HFFc6 (cell line): ENCODE data around the gene TMEM63A. TPM values are rescaled to one million over a fixed set of nuclear protein-coding genes. Genes with fewer than 3 reads are reported as not detected.
"Not testable (repeated sequence)": the region's sequence is repeated elsewhere in the genome, so short reads cannot be mapped to it uniquely, and the experiment has no call there.

ENCODE experiments used
- DNase-seq: peaks from one replicate; pipeline ENCODE4 v3.0.0-alpha.2; 2018
- H3K27ac Mint-ChIP-seq: 2 replicates; pipeline ENCODE4 v1.8.0; 2020; ENCODE audit warnings: mild to moderate bottlenecking, mixed read lengths
- H3K27me3 Mint-ChIP-seq: 2 replicates; pipeline ENCODE4 v1.8.0; 2021; ENCODE audit warnings: mild to moderate bottlenecking, moderate library complexity, mixed read lengths; ENCODE audit not compliant: insufficient read depth
- H3K36me3 Mint-ChIP-seq: 2 replicates; pipeline ENCODE4 v1.8.0; 2021; ENCODE audit warnings: low read depth, mixed read lengths
- H3K4me1 Mint-ChIP-seq: 2 replicates; pipeline ENCODE4 v1.8.0; 2020; ENCODE audit warnings: low read depth, mixed read lengths
- H3K4me3 Mint-ChIP-seq: 2 replicates; pipeline ENCODE4 v1.8.0; 2020; ENCODE audit warnings: mild to moderate bottlenecking, moderate library complexity, mixed read lengths
- H3K9me3 Mint-ChIP-seq: 2 replicates; pipeline ENCODE4 v1.8.0; 2020; ENCODE audit warnings: mild to moderate bottlenecking, mixed read lengths
- CTCF ChIP-seq: fragments of 200-600 bp; sonication (generic); IDR thresholded peaks from 2 replicates; pipeline ENCODE4 v1.5.0; 2021; ENCODE audit warnings: antibody characterized with exemption, mild to moderate bottlenecking
- microRNA-seq: library from miRNA; unstranded; fragments of <30 nt; microRNA quantifications from one replicate; pipeline ENCODE4, GENCODE V29; 2019
- total RNA-seq, 6 experiments: library from RNA; stranded (reverse); fragmentation: NEBNext Ultra II Directional; extraction: Animal tissue kit (Norgen Biotek cat#: 25700); gene quantifications; 2 replicates in 1 of 6; 3 replicates in 5 of 6; pipeline ENCODE4 v1.2.3, GENCODE V29; 2021

Gene TMEM63A
- total RNA-seq, 6 experiments from 2014 or later = 18.9 to 29.1 (median 22.0) TPM

GRCh38 chr1:225808136-225808535 is 74.0 kb downstream of the TMEM63A start:
- no peaks in the 10 kb centered on the region for H3K27me3 Mint-ChIP-seq
- no peak for TF ChIP-seq CTCF
- no peaks in the 10 kb centered on the region for H3K9me3 Mint-ChIP-seq
- DNase-seq = no peak
- no peak overlapping the region for H3K4me3 Mint-ChIP-seq
- no peak overlapping the region for H3K27ac Mint-ChIP-seq
- peaks cover 5% of the 10 kb centered on the region; the same call in 1 of the 2 replicates for H3K36me3 Mint-ChIP-seq
- H3K4me1 Mint-ChIP-seq = peaks cover 33% of the 10 kb centered on the region

GRCh38 chr1:225806736-225807135 is 75.4 kb downstream of the TMEM63A start:
- H3K36me3 Mint-ChIP-seq, H3K27me3 Mint-ChIP-seq, H3K4me3 Mint-ChIP-seq, H3K27ac Mint-ChIP-seq, DNase-seq, H3K9me3 Mint-ChIP-seq: not testable (repeated sequence)
- H3K4me1 Mint-ChIP-seq = peaks cover 25% of the 10 kb centered on the region

GRCh38 chr1:225806249-225806648 is 75.9 kb downstream of the TMEM63A start:
- no peak for TF ChIP-seq CTCF
- Mint-ChIP-seq H3K4me3 (no peak overlapping the region), H3K9me3 (no peaks in the 10 kb centered on the region), H3K4me1 (peaks cover 20% of the 10 kb centered on the region), H3K27ac (no peak overlapping the region), H3K27me3 (peaks cover 2% of the 10 kb centered on the region; the same call in 1 of the 2 replicates), H3K36me3 (peaks cover 5% of the 10 kb centered on the region; the same call in 1 of the 2 replicates)
- no peak for DNase-seq

- not testable (repeated sequence) for H3K36me3 Mint-ChIP-seq
Measured at GRCh38 chr1:225801146-225801545, 81.0 kb downstream of the TMEM63A start.

GRCh38 chr1:225796097-225796496 is 86.1 kb downstream of the TMEM63A start:
- not testable (repeated sequence) for H3K4me3 Mint-ChIP-seq, H3K4me1 Mint-ChIP-seq, H3K27ac Mint-ChIP-seq, DNase-seq, H3K27me3 Mint-ChIP-seq, H3K9me3 Mint-ChIP-seq
- H3K36me3 Mint-ChIP-seq = peaks cover 29% of the 10 kb centered on the region

More at GRCh38 chr1:225801146-225801545, 81.0 kb downstream of the TMEM63A start:
- H3K4me1 Mint-ChIP-seq, H3K4me3 Mint-ChIP-seq, DNase-seq, H3K27ac Mint-ChIP-seq, H3K9me3 Mint-ChIP-seq, H3K27me3 Mint-ChIP-seq: not testable (repeated sequence)

Small RNAs within 50 kb of the gene (microRNA-seq; reads per million reads assigned to microRNA genes)
- 3.1 reads per million for gene MIR6741

Other genes starting within 250 kb of the TMEM63A start
- 100 to 1,000 TPM; 133 to 171 (median 139) TPM for gene ENAH, start 229.3 kb downstream of the TMEM63A start, total RNA-seq
- 100 to 1,000 TPM; 219 to 277 (median 246) TPM for gene SRP9, start 104.6 kb downstream of the TMEM63A start, total RNA-seq
- gene EPHX1, start 72.3 kb downstream of the TMEM63A start, total RNA-seq = 10 to 100 TPM; 30.3 to 38.7 (median 34.9) TPM
- gene LEFTY1, start 6.8 kb upstream of the TMEM63A start, total RNA-seq = not detected
- 10 to 100 TPM; 50.7 to 56.3 (median 52.8) TPM for gene PYCR2, start 41.9 kb upstream of the TMEM63A start, total RNA-seq
- gene LEFTY2, start 58.8 kb upstream of the TMEM63A start, total RNA-seq = not detected
- 10 to 100 TPM; 16.1 to 18.1 (median 16.5) TPM for gene SDE2, start 117.0 kb upstream of the TMEM63A start, total RNA-seq
- gene H3-3A, start 180.3 kb upstream of the TMEM63A start, total RNA-seq = 100 to 1,000 TPM; 307 to 338 (median 326) TPM